NCI-H2196 (cell line): ENCODE results near the gene SPAST.
A peak's percentile ranks its signal among the peaks of the same experiment; 100 is the strongest.
"Not testable (repeated sequence)": the region's sequence is repeated elsewhere in the genome, so short reads cannot be mapped to it uniquely, and the experiment has no call there.

Experiments
- DNase-seq: peaks from one replicate; lab custom pipeline; 2025; ENCODE audit not compliant: unreplicated experiment; lab: John Stamatoyannopoulos, UW

Gene SPAST, protein sequence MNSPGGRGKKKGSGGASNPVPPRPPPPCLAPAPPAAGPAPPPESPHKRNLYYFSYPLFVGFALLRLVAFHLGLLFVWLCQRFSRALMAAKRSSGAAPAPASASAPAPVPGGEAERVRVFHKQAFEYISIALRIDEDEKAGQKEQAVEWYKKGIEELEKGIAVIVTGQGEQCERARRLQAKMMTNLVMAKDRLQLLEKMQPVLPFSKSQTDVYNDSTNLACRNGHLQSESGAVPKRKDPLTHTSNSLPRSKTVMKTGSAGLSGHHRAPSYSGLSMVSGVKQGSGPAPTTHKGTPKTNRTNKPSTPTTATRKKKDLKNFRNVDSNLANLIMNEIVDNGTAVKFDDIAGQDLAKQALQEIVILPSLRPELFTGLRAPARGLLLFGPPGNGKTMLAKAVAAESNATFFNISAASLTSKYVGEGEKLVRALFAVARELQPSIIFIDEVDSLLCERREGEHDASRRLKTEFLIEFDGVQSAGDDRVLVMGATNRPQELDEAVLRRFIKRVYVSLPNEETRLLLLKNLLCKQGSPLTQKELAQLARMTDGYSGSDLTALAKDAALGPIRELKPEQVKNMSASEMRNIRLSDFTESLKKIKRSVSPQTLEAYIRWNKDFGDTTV

DNA sequence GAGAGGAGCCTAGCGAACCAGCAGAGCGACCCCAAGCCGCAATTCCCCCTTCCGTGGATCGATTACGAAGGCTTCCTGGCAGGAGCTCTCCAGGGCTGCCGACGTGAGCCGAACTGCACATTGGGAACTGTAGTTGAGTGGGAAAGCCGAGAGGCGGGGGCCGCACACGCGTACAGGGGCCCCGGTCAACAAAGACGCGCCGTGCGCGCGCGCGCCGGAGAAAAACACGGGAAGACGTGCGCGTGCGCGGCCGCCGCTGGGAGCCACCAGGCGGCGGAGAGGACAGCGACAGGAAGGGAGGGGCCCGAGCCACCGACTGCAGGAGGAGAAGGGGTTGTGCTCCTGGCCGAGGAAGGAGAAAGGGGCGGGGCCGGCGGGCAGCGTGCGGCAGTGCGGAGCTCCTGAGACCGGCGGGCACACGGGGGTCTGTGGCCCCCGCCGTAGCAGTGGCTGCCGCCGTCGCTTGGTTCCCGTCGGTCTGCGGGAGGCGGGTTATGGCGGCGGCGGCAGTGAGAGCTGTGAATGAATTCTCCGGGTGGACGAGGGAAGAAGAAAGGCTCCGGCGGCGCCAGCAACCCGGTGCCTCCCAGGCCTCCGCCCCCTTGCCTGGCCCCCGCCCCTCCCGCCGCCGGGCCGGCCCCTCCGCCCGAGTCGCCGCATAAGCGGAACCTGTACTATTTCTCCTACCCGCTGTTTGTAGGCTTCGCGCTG, at the start of gene SPAST:
SPAST (plus strand) TSS at position 247 of the 711 bp plus-strand sequence; CDS start at position 523, 276 bp downstream.
- DNase-seq: peak; percentile 98

- DNase-seq: not testable (repeated sequence)
These were observed 44.4 kb upstream of the SPAST start for GRCh38 chr2:32018789-32019482.

DNA sequence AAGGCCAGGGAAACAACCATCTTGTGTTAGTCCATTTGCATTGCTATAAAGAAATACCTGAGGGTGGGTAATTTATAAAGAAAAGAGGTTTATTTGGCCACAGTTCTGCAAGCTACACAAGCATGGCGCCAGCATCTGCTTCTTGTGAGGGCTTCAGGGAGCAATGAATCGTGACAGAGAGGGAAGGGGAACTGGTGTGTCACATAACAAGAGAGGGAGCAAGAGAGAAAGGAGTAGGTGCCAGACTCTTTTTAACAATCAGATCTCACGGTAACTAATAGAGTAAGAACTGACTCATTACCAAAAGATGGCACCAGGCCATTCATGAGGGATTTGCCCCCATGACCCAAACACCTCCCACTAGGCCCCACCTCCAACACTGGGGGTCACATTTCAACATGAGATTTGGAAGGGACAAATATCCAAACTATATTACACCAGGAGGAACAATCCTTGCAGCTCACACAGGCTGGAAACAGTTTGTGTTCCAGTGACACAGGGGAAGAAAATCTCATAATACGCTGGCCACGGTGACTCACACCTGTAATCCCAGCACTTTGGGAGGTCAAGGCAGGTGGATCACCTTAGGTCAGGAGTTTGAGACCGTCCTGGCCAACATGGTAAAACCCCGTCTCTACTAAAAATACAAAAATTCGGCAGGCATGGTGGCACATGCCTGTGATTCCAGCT, 29.0 kb upstream of the SPAST start:
- DNase-seq: not testable (repeated sequence)

DNA sequence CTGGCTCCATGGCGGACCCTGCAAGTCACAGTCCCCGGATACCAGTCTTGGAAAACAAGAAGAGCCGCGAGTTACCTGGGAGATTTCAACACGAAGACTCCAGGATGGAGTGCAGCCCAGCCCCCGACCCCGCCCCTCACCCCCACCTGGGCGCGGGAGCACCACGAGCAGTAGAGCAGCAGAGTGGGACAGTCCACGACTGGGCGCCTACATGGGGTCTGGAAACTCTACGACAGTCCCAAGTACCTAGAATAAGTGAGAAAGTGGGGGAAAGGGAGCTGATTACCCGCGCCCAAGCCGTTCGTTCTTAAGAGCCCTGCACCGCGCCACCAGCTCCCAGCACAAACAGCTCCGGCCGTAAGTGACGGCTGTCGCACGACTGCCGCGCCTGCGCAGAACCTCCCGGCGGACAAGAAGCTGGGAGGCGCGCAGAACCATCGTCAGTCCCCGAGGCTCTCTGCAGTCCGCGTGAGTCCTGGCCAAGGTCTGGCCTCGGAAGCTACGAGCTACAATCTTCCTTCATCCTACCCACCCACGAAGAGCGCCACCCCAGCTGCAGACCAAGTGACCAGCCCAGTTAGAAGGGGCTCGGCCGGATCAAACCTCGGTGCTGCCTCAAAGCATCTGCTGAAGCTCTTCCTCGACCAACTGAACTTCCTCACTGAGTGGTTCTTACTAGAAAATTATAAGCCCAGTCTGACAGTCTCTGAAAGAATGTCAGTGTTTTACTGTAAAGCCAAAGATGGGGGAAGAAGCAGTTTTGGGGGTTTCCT, 23.7 kb upstream of the SPAST start, which contains the start of gene DPY30:
DPY30 (minus strand) TSS at position 359 of the 773 bp plus-strand sequence; CDS start at position 10, 349 bp downstream.
- peak; percentile 94 for DNase-seq

GRCh38 chr2:32043561-32043960, 19.8 kb upstream of the SPAST start:
- DNase-seq: no peak

DNA sequence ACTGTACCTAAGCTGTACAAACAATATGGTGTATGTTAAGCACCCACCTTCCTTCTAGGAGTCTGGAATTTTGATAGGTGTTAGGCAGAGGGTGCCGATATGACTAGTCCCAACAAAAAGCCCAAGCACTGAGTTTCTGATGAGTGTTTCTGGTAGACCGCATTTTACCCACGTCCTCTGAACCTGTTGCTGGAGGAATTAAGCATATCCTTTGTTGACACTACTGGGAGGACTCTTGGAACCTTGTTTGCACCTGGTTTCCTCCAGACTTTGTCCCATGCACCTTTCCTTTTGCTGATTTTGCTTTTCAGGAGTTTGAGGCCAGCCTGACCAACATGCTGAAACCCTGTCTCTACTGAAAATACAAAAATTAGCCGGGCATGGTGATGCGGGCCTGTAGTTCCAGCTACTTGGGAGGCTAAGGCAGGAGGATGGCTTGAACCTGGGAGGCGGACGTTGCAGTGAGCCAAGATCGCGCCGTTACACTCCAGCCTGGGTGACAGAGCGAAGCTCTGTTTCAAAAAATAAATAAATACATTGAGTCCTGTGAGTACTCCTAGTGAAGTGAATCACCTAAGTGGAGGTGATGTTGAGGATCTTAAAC, 11.4 kb upstream of the SPAST start:
- DNase-seq: no peak

DNA sequence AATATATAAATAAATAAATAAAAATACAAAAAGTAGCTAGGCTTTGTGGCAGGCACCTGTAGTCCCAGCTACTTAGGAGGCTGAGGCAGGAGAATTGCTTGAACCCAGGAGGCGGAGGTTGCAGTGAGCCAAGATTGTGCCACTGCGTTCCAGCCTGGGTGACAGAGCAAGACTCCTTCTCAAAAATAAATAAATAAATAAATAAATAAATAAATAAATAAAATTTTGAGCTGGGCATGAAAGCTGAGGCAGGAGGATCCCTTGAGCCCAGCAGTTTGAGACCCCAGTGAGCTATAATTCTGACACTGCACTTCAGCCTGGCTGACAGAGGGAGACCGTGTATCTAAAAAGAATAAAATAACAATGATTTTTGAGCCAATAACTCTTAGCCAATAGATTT, 8.8 kb upstream of the SPAST start:
- DNase-seq: not testable (repeated sequence)

- DNase-seq: no peak
These were observed 5.2 kb upstream of the SPAST start for GRCh38 chr2:32058130-32058529.

GRCh38 chr2:32060266-32060665, 3.1 kb upstream of the SPAST start:
- DNase-seq: no peak

DNA sequence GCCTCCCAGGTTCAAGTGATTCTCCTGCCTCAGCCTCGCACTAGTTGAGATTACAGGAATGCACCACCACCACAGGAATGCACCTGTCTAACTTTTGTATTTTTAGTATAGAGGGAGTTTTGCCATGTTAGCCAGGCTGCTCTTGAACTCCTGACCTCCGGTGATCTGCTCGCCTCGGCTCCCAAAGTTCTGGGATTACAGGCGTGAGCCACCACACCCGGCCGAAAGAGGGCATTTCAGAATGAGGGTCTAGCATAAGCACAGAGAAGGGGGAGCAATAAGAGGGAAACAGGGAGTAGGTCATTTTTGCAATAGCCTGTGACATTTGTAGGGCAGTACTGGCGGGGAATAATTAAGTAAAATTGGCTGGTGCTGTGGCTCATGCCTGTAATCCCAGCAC, 1.9 kb upstream of the SPAST start:
- no peak for DNase-seq

DNA sequence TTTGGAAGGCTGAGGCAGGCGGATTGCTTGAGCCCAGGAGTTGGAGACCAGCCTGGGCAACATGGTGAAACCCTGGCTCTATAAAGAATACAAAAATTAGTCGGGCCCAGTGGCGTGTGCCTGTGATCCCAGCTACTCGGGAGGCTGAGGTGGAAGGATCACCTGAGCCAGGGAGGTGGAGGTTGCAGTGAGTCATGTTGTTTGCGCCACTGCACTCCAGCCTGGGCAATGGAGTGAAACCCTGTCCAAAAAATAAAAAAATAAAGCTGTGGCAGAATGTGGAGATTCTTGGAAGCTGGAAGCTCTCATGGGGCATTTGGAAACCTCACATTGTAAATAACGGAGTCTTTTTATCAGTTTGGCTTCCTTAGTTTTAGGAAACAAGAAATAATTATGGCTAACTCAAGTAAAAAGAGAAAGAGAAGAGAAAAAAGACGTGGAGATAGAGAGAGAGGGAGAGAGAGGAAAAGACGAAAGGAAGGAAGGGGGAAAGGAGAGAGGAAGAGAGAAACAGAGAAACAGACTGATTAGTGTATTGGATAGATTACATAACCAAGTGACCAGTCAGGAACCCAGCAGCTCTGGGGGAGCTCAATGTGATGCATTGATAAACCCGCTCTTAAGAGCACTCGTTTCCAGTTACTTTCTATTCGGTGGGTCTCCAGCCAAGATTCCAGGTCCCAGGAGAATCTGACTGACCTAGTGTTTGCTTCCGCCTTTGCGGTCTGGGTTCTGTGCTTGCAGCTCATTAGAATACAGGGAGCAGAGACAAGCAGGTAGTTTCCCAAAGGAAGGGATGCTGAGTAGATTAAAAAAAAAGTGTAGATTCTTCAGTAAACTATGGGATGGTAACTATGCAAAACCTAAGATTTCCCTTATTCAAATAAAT, 1.1 kb upstream of the SPAST start:
- peak; percentile 56 for DNase-seq

DNA sequence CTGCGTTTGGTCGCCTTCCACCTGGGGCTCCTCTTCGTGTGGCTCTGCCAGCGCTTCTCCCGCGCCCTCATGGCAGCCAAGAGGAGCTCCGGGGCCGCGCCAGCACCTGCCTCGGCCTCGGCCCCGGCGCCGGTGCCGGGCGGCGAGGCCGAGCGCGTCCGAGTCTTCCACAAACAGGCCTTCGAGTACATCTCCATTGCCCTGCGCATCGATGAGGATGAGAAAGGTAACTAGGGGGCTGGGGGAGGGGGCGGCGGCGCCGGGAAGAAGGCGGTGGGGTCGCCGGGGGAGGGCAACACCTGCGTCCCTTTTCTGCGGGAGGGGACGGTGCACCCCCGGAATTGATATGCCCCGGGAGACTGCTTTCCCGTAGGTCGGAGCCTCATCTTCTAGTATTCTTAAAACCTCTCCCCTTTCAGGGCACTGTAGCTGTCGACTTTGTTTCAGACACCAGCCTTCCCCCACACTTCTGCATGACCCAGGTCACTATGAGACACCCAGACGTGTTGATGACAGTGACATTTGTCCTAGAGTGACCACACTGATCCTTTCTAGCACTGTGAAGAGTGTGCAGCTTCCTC, 755 bp downstream of the SPAST start:
- no peak for DNase-seq

GRCh38 chr2:32064713-32065112, 1.4 kb downstream of the SPAST start:
- DNase-seq: no peak

- no peak for DNase-seq
These were observed 4.2 kb downstream of the SPAST start for GRCh38 chr2:32067549-32067948.

GRCh38 chr2:32074134-32074506, 10.8 kb downstream of the SPAST start:
- no peak for DNase-seq

GRCh38 chr2:32095671-32096070, 32.3 kb downstream of the SPAST start:
- DNase-seq: no peak

GRCh38 chr2:32108111-32108510, 44.8 kb downstream of the SPAST start:
- DNase-seq: no peak

GRCh38 chr2:32118055-32118454, 54.7 kb downstream of the SPAST start:
- DNase-seq: no peak
